ENCODE results near the gene SDCBP2. TPM values are rescaled to one million over a fixed set of nuclear protein-coding genes. Genes with fewer than 3 reads are reported as not detected.

SDCBP2 gene
- total and polyA plus RNA-seq, 10 of the 15 experiments (the other 5 are each of a cell fraction or from before 2014, with no cell fraction given), result 0.16 to 2.4 (median 1.1) TPM; not detected in 1

DNA sequence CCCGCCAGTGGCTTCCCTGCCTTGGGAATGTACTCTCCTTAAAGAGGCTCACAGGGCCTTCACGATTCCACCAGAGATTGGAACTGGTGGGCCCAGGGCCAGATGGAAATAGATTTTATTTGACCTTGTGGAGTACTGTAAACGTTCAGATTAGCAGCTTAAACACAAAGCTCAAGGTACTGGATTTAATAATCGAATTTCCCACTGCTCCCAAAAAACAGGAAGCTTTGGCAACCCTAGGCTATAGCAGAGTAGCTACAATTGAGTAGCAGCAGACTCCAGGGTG is 7.3 kb downstream of the SDCBP2 start:
- Histone ChIP-seq H3K27ac (ENCODE audit: control insufficient read depth, insufficient read depth) (no peak overlapping the region), H3K9ac (ENCODE audit: control insufficient read depth, insufficient read depth, low read length) (no peak overlapping the region), H3K27me3 (replicated peaks in 1 of 2; ENCODE audit: control insufficient read depth in 2 of 2, insufficient read depth in 2 of 2, low read length in 1 of 2) (no peaks in the 10 kb centered on the region), H3K36me3 (ENCODE audit: control insufficient read depth in 2 of 2, insufficient read depth in 2 of 2, low read length in 1 of 2) (no peaks in the 10 kb centered on the region), H3K79me2 (ENCODE audit: control insufficient read depth, insufficient read depth, low read length) (peaks cover 13% of the 10 kb centered on the region), H3K4me2 (ENCODE audit: control insufficient read depth, insufficient read depth) (no peak overlapping the region), H3K4me3 (no peak overlapping the region), H2AFZ (ENCODE audit: control insufficient read depth, low read depth, low read length) (no peak overlapping the region), H3K4me1 (ENCODE audit: control insufficient read depth, insufficient read depth, low read length) (peaks cover 15% of the 10 kb centered on the region), H3K9me3 (replicated peaks; ENCODE audit: control insufficient read depth, insufficient read depth, low read length) (no peaks in the 10 kb centered on the region; the same call in 2 of the 3 replicates), H4K20me1 (ENCODE audit: control insufficient read depth, insufficient read depth) (no peaks in the 10 kb centered on the region)
- ChIA-PET CTCF (interaction anchor here (0.8 to 7.6 kb wide), 5 partner anchors 9 to 182 kb away, joined by 3 to 55 read pairs (median 6); no protein-coding TSS in a partner anchor), RAD21 (ENCODE audit: unreplicated experiment) (interaction anchor here (1.0 to 1.4 kb wide), 2 partner anchors 70 to 71 kb away, joined by 3 to 5 read pairs; partner anchors contain the start of gene FKBP1A), SMC1A (ENCODE audit: uncharacterized antibody, unreplicated experiment) (interaction anchor here (1.2 to 1.8 kb wide), 4 partner anchors 71 to 136 kb away, joined by 3 to 9 read pairs (median 4); partner anchors contain the start of gene FKBP1A), POLR2A (interaction anchor here (1.4 kb wide), 1 partner anchor 56 kb away, joined by 6 read pairs; no protein-coding TSS in a partner anchor)
- in situ Hi-C loops (cut with MboI), result no loop called here
- BruUV-seq (replicated peaks), result no TSS peak
- no peak for TF ChIP-seq NR2C2 (IDR thresholded peaks at IDR 0.05; ENCODE audit: borderline replicate concordance, control insufficient read depth, insufficient read length, low read depth)
- no peak for DNase-seq (ENCODE audit: low read depth, low spot score)
- intact Hi-C loops (cut with micrococcal nuclease; ENCODE audit: unreplicated experiment), result no loop called here
- no peak for ATAC-seq
- no peak for FAIRE-seq
- WGBS (ENCODE audit: insufficient coverage, insufficient replicate concordance, low lambda C conversion rate, missing lambda C conversion rate), result 47% methylated on average over 4 of the region's 4 CpGs

DNA sequence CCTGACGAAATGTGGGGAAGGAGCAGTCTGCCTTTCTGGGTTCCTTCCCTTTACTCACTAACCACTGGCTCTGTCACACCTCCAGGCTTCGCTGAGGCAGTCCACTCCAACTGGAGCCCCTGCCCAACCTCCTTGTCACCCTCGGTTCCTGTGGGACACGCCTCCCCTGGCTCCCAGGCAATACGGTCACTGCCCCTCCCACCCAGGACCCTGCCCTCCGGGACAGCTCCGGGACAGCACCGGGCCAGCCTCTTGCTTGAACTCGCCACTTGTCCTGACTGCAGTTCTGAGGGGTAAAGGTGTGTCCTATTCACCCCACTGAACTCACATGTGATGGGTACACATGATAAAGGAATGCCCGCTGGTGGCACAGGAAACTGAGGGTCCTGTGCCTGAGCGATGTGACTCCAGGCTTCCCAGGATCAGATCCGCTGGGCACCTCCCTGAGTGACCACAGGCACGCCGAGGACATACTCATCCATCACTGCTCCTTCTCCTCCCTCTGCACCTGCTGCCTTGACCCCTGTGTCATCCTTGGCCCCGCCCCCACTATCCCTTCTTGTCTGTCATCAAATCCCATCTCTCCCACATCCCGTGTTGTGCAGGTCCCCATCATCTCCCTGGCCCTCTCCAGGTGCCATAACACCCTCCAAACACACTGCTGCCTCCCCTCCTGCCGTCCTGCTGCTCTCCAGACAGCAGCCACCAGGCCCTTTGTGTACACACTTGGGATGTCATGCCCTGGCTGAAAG is 7.9 kb downstream of the SDCBP2 start:
- SMC1A ChIA-PET (ENCODE audit: uncharacterized antibody, unreplicated experiment), result interaction anchor here (1.2 to 1.8 kb wide), 3 partner anchors 114 to 137 kb away, joined by 3 to 9 read pairs (median 4); no protein-coding TSS in a partner anchor
- BruUV-seq (replicated peaks), result no TSS peak
- Histone ChIP-seq H3K36me3 (ENCODE audit: control insufficient read depth in 2 of 2, insufficient read depth in 2 of 2, low read length in 1 of 2) (no peaks in the 10 kb centered on the region), H3K27ac (ENCODE audit: control insufficient read depth, insufficient read depth) (no peak overlapping the region), H3K4me1 (ENCODE audit: control insufficient read depth, insufficient read depth, low read length) (peaks cover 12% of the 10 kb centered on the region), H3K9me3 (replicated peaks; ENCODE audit: control insufficient read depth, insufficient read depth, low read length) (no peaks in the 10 kb centered on the region; the same call in 2 of the 3 replicates), H3K79me2 (ENCODE audit: control insufficient read depth, insufficient read depth, low read length) (peaks cover 8% of the 10 kb centered on the region), H3K4me3 (no peak overlapping the region), H2AFZ (ENCODE audit: control insufficient read depth, low read depth, low read length) (no peak overlapping the region), H4K20me1 (ENCODE audit: control insufficient read depth, insufficient read depth) (no peaks in the 10 kb centered on the region), H3K27me3 (replicated peaks in 1 of 2; ENCODE audit: control insufficient read depth in 2 of 2, insufficient read depth in 2 of 2, low read length in 1 of 2) (no peaks in the 10 kb centered on the region), H3K4me2 (ENCODE audit: control insufficient read depth, insufficient read depth) (no peak overlapping the region), H3K9ac (ENCODE audit: control insufficient read depth, insufficient read depth, low read length) (no peak overlapping the region)
- CTCF ChIA-PET, result interaction anchor here (1.0 to 7.6 kb wide), 3 partner anchors 8 to 116 kb away, joined by 4 to 55 read pairs (median 6); no protein-coding TSS in a partner anchor
- RAD21 ChIA-PET (ENCODE audit: unreplicated experiment), result interaction anchor here (1.0 to 1.4 kb wide), 2 partner anchors 71 to 72 kb away, joined by 3 to 5 read pairs; partner anchors contain the start of gene FKBP1A
- POLR2A ChIA-PET, result no interaction called here
- in situ Hi-C loops (cut with MboI) (no loop called here), intact Hi-C loops (cut with micrococcal nuclease; ENCODE audit: unreplicated experiment) (no loop called here)
- ATAC-seq, result no peak
- DNase-seq (ENCODE audit: low read depth, low spot score), result no peak
- WGBS (ENCODE audit: insufficient coverage, insufficient replicate concordance, low lambda C conversion rate, missing lambda C conversion rate), result 68% methylated on average over 17 of the region's 17 CpGs
- no peak for FAIRE-seq
- TF ChIP-seq TCF12 (IDR thresholded peaks at IDR 0.05; ENCODE audit: low read depth, low read length) (no peak), ZBTB4 (CRISPR knock-in tag; IDR thresholded peaks at IDR 0.05) (no peak), NFXL1 (IDR thresholded peaks at IDR 0.05; ENCODE audit: borderline replicate concordance) (no peak), PAX8 (IDR thresholded peaks at IDR 0.05) (no peak), NRF1 (conservative IDR thresholded peaks at IDR 0.05; ENCODE audit: low read depth, low read length) (no peak), KDM1A (IDR thresholded peaks at IDR 0.05; ENCODE audit: borderline replicate concordance) (no peak), NFYB (IDR thresholded peaks at IDR 0.05; ENCODE audit: insufficient read depth, low read depth, low read length) (no peak), ZBED1 (IDR thresholded peaks at IDR 0.05; ENCODE audit: borderline replicate concordance) (no peak), ATF7 (IDR thresholded peaks at IDR 0.05; ENCODE audit: low read depth) (no peak), HDAC2 (IDR thresholded peaks at IDR 0.05) (no peak)

Measured in GM12878 (cell line).